BJ (cell line): Measurements from ENCODE around the gene HS2ST1. TPM values are rescaled to one million over a fixed set of nuclear protein-coding genes. Genes with fewer than 3 reads are reported as not detected.

Source experiments
- CTCF ChIA-PET: fragments of 350-600 bp; formaldehyde crosslinking; extraction: SDS; loops from one replicate; lab custom pipeline; 2021; ENCODE audit warnings: antibody characterized with exemption, inconsistent platforms; lab: Yijun Ruan, JAX
- POLR2A ChIA-PET: fragments of 300-600 bp; sonication (Branson Sonifier 250); formaldehyde crosslinking; extraction: SDS; loops from one replicate; lab custom pipeline; 2021; ENCODE audit warnings: antibody characterized with exemption; lab: Charles Lee
- DNase-seq: peaks from one replicate; pipeline ENCODE4 v3.0.0-alpha.2; 2011; ENCODE audit warnings: low read depth
- H3K27me3 ChIP-seq: 2 replicates; pipeline ENCODE4 v1.6.0; 2011; ENCODE audit warnings: low read length; ENCODE audit not compliant: control insufficient read depth, insufficient read depth
- H3K36me3 ChIP-seq: 2 replicates; pipeline ENCODE4 v1.5.1; 2011; ENCODE audit warnings: low read length; ENCODE audit not compliant: control insufficient read depth, insufficient read depth
- H3K4me3 ChIP-seq: 2 replicates; pipeline ENCODE4 v1.5.1; 2011; ENCODE audit warnings: low read depth, mild to moderate bottlenecking, control low read depth, low read length
- CTCF ChIP-seq: IDR thresholded peaks from 2 replicates; pipeline ENCODE4 v1.5.1; 2011; ENCODE audit warnings: low read depth, mild to moderate bottlenecking, control low read depth, inconsistent platforms, low read length, moderate library complexity; ENCODE audit not compliant: insufficient read depth
- polyA plus RNA-seq: library from polyadenylated mRNA; depleted of rRNA; stranded (reverse); fragments of >200 nt; gene quantifications from 2 replicates; pipeline ENCODE4 v1.2.3, GENCODE V29; 2011

The HS2ST1 gene
- polyA plus RNA-seq, 1 experiment: 5.3 TPM

GRCh38 chr1:87126886-87127505 lies 212.6 kb downstream of the HS2ST1 start:
- TF ChIP-seq CTCF: no peak
- Histone ChIP-seq H3K27me3 (peaks cover 1% of the 10 kb centered on the region), H3K4me3 (no peak overlapping the region), H3K36me3 (no peaks in the 10 kb centered on the region)
- no peak for DNase-seq
- ChIA-PET CTCF (interaction anchor here (0.9 to 1.6 kb wide), 3 partner anchors 15 to 166 kb away, joined by 3 to 4 read pairs (median 3); no protein-coding TSS in a partner anchor), POLR2A (no interaction called here)

GRCh38 chr1:87127581-87127980 lies 213.1 kb downstream of the HS2ST1 start:
- Histone ChIP-seq H3K36me3 (no peaks in the 10 kb centered on the region), H3K4me3 (no peak overlapping the region), H3K27me3 (peaks cover 1% of the 10 kb centered on the region)
- CTCF ChIA-PET: interaction anchor here (0.7 to 1.6 kb wide), 4 partner anchors 9 to 165 kb away, joined by 3 to 4 read pairs (median 3); no protein-coding TSS in a partner anchor
- POLR2A ChIA-PET: no interaction called here
- no peak for TF ChIP-seq CTCF
- no peak for DNase-seq

GRCh38 chr1:87129038-87129437 lies 214.6 kb downstream of the HS2ST1 start:
- ChIA-PET CTCF (interaction anchor here (0.7 to 1.4 kb wide), 6 partner anchors 8 to 824 kb away, joined by 3 to 5 read pairs (median 4); no protein-coding TSS in a partner anchor), POLR2A (no interaction called here)
- H3K36me3 ChIP-seq: no peaks in the 10 kb centered on the region
- no peak overlapping the region for H3K4me3 ChIP-seq
- DNase-seq: no peak
- no peak for TF ChIP-seq CTCF
- peaks cover 1% of the 10 kb centered on the region for H3K27me3 ChIP-seq

GRCh38 chr1:87129606-87130005 lies 215.2 kb downstream of the HS2ST1 start:
- H3K36me3 ChIP-seq: no peaks in the 10 kb centered on the region
- ChIA-PET CTCF (interaction anchor here (0.6 to 1.4 kb wide), 7 partner anchors 8 to 824 kb away, joined by 3 to 5 read pairs (median 4); no protein-coding TSS in a partner anchor), POLR2A (no interaction called here)
- no peak overlapping the region for H3K4me3 ChIP-seq
- no peak for TF ChIP-seq CTCF
- H3K27me3 ChIP-seq: peaks cover 1% of the 10 kb centered on the region
- DNase-seq: no peak

GRCh38 chr1:87130438-87130837 lies 216.0 kb downstream of the HS2ST1 start:
- Histone ChIP-seq H3K4me3 (no peak overlapping the region), H3K36me3 (no peaks in the 10 kb centered on the region), H3K27me3 (peaks cover 1% of the 10 kb centered on the region)
- no peak for TF ChIP-seq CTCF
- CTCF ChIA-PET: interaction anchor here (0.6 to 1.7 kb wide), 7 partner anchors 10 to 196 kb away, joined by 3 to 7 read pairs (median 5); no protein-coding TSS in a partner anchor
- POLR2A ChIA-PET: no interaction called here
- DNase-seq: no peak
